ENCODE data around the gene RIF1. TPM values are rescaled to one million over a fixed set of nuclear protein-coding genes. Genes with fewer than 3 reads are reported as not detected.

RIF1 gene
- total and polyA plus RNA-seq, 4 donors = 2.2 to 26.9 (median 12.2) TPM

DNA sequence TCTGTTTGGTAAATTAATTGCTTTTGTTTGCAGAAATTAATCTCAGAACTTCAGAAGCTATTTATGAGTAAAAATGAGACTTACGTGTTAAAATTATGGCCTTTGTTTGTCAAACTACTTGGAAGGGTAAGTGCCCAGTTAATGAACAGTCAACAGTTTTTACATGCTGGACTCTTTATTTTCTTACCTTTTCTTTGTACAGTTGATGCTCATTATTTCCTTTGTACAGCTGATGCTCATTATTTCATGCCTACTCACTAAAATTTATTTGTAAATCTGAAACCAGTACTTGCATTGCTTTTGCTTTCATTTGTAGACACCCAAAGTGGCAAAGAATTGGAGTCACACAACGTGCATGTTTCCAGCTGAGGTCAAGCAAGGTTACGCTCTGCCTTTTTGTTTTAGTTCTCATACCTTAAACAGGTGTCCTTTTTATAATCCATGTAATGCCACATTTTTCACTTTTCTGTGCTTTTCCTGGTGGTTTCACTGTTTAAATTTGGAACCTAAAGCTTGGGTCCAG lies 13.3 kb downstream of the RIF1 start:
- WGBS = 83% methylated on average over 3 of the region's 3 CpGs
- no peak overlapping the region for H3K27ac ChIP-seq (ENCODE audit: low read depth in 1 of 2, low read length in 2 of 2)
- TF ChIP-seq HNF4G (IDR thresholded peaks at IDR 0.05) (no peak), YY1 (IDR thresholded peaks at IDR 0.05) (no peak)
- H3K4me1 ChIP-seq (ENCODE audit: control insufficient read depth in 4 of 4, insufficient read depth in 4 of 4, low read length in 3 of 4) = no peaks in the 10 kb centered on the region
- DNase-seq (ENCODE audit: low spot score) = no peak
- no peak overlapping the region for H3K9ac ChIP-seq (ENCODE audit: low read depth in 1 of 2, low read length in 2 of 2)
- no peaks in the 10 kb centered on the region for H3K9me3 ChIP-seq (ENCODE audit: control insufficient read depth in 4 of 4, low read length in 3 of 4)
- H3K27me3 ChIP-seq (ENCODE audit: control insufficient read depth in 4 of 4, insufficient read depth in 4 of 4, low read length in 3 of 4) = no peaks in the 10 kb centered on the region
- H3K4me3 ChIP-seq (ENCODE audit: low read depth in 1 of 3, low read length in 3 of 3) = no peak overlapping the region
- peaks cover 9 to 42% (median 30%) of the 10 kb centered on the region in 4 donors for H3K36me3 ChIP-seq (ENCODE audit: control insufficient read depth in 4 of 4, insufficient read depth in 3 of 4, low read depth in 1 of 4, low read length in 3 of 4)

DNA sequence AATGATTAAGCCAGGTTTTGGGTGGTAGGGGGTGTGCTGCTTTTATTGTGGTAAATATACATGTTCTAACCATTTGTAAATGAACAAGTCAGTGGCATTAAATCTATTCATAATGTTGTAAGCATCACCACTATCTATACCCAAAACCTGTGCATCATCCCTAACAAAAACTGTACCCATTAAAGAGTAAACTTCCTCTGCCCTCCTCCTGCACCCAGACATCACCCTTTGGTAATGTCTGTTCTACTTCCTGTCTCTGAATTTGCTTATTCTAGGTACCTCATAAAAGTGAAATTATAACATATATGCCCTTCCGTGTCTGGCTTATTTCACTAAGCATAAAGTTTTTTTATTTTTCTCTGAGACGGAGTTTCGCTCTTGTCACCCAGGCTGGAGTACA lies 14.1 kb downstream of the RIF1 start:
- H3K36me3 ChIP-seq (ENCODE audit: control insufficient read depth in 4 of 4, insufficient read depth in 3 of 4, low read depth in 1 of 4, low read length in 3 of 4) = peaks cover 9 to 42% (median 30%) of the 10 kb centered on the region in 4 donors
- no peak overlapping the region for H3K4me3 ChIP-seq (ENCODE audit: low read depth in 1 of 3, low read length in 3 of 3)
- no peak for DNase-seq (ENCODE audit: low spot score)
- TF ChIP-seq, protein P1, sequence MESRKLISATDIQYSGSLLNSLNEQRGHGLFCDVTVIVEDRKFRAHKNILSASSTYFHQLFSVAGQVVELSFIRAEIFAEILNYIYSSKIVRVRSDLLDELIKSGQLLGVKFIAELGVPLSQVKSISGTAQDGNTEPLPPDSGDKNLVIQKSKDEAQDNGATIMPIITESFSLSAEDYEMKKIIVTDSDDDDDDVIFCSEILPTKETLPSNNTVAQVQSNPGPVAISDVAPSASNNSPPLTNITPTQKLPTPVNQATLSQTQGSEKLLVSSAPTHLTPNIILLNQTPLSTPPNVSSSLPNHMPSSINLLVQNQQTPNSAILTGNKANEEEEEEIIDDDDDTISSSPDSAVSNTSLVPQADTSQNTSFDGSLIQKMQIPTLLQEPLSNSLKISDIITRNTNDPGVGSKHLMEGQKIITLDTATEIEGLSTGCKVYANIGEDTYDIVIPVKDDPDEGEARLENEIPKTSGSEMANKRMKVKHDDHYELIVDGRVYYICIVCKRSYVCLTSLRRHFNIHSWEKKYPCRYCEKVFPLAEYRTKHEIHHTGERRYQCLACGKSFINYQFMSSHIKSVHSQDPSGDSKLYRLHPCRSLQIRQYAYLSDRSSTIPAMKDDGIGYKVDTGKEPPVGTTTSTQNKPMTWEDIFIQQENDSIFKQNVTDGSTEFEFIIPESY (IDR thresholded peaks at IDR 0.05) = no peak
- TF ChIP-seq YY1 (IDR thresholded peaks at IDR 0.05) (no peak), HNF4G (IDR thresholded peaks at IDR 0.05) (no peak), FOXA2 (IDR thresholded peaks at IDR 0.05) (no peak), TAF1 (conservative IDR thresholded peaks at IDR 0.05) (no peak), RXRA (IDR thresholded peaks at IDR 0.05) (no peak), SP1 (IDR thresholded peaks at IDR 0.05) (no peak)
- TF ChIP-seq, protein P2, sequence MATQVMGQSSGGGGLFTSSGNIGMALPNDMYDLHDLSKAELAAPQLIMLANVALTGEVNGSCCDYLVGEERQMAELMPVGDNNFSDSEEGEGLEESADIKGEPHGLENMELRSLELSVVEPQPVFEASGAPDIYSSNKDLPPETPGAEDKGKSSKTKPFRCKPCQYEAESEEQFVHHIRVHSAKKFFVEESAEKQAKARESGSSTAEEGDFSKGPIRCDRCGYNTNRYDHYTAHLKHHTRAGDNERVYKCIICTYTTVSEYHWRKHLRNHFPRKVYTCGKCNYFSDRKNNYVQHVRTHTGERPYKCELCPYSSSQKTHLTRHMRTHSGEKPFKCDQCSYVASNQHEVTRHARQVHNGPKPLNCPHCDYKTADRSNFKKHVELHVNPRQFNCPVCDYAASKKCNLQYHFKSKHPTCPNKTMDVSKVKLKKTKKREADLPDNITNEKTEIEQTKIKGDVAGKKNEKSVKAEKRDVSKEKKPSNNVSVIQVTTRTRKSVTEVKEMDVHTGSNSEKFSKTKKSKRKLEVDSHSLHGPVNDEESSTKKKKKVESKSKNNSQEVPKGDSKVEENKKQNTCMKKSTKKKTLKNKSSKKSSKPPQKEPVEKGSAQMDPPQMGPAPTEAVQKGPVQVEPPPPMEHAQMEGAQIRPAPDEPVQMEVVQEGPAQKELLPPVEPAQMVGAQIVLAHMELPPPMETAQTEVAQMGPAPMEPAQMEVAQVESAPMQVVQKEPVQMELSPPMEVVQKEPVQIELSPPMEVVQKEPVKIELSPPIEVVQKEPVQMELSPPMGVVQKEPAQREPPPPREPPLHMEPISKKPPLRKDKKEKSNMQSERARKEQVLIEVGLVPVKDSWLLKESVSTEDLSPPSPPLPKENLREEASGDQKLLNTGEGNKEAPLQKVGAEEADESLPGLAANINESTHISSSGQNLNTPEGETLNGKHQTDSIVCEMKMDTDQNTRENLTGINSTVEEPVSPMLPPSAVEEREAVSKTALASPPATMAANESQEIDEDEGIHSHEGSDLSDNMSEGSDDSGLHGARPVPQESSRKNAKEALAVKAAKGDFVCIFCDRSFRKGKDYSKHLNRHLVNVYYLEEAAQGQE (IDR thresholded peaks at IDR 0.05) = no peak
- TF ChIP-seq, protein P3, sequence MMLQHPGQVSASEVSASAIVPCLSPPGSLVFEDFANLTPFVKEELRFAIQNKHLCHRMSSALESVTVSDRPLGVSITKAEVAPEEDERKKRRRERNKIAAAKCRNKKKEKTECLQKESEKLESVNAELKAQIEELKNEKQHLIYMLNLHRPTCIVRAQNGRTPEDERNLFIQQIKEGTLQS (IDR thresholded peaks at IDR 0.05) = no peak
- TF ChIP-seq, protein P4, sequence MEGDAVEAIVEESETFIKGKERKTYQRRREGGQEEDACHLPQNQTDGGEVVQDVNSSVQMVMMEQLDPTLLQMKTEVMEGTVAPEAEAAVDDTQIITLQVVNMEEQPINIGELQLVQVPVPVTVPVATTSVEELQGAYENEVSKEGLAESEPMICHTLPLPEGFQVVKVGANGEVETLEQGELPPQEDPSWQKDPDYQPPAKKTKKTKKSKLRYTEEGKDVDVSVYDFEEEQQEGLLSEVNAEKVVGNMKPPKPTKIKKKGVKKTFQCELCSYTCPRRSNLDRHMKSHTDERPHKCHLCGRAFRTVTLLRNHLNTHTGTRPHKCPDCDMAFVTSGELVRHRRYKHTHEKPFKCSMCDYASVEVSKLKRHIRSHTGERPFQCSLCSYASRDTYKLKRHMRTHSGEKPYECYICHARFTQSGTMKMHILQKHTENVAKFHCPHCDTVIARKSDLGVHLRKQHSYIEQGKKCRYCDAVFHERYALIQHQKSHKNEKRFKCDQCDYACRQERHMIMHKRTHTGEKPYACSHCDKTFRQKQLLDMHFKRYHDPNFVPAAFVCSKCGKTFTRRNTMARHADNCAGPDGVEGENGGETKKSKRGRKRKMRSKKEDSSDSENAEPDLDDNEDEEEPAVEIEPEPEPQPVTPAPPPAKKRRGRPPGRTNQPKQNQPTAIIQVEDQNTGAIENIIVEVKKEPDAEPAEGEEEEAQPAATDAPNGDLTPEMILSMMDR (IDR thresholded peaks at IDR 0.05; ENCODE audit: low read depth, low read length, missing input control) = no peak
- no peaks in the 10 kb centered on the region for H3K4me1 ChIP-seq (ENCODE audit: control insufficient read depth in 4 of 4, insufficient read depth in 4 of 4, low read length in 3 of 4)
- no peak overlapping the region for H3K27ac ChIP-seq (ENCODE audit: low read depth in 1 of 2, low read length in 2 of 2)
- H3K27me3 ChIP-seq (ENCODE audit: control insufficient read depth in 4 of 4, insufficient read depth in 4 of 4, low read length in 3 of 4) = no peaks in the 10 kb centered on the region
- H3K9ac ChIP-seq (ENCODE audit: low read depth in 1 of 2, low read length in 2 of 2) = no peak overlapping the region
- no peaks in the 10 kb centered on the region for H3K9me3 ChIP-seq (ENCODE audit: control insufficient read depth in 4 of 4, low read length in 3 of 4)
- WGBS = 90% methylated on average over 3 of the region's 3 CpGs
